HG02938 (cell line): ENCODE results near the gene GCLC.
"Not testable (repeated sequence)": the region's sequence is repeated elsewhere in the genome, so short reads cannot be mapped to it uniquely, and the experiment has no call there.

Experiments used
- ATAC-seq: cut with Tn5 transposase; IDR thresholded peaks from one replicate; pipeline ENCODE4 v1.9.1; 2021; ENCODE audit warnings: mild to moderate bottlenecking, moderate library complexity; ENCODE audit not compliant: unreplicated experiment

GCLC gene

GRCh38 chr6:53495506-53496499 is 49.1 kb downstream of the GCLC start:
- no peak for ATAC-seq

DNA sequence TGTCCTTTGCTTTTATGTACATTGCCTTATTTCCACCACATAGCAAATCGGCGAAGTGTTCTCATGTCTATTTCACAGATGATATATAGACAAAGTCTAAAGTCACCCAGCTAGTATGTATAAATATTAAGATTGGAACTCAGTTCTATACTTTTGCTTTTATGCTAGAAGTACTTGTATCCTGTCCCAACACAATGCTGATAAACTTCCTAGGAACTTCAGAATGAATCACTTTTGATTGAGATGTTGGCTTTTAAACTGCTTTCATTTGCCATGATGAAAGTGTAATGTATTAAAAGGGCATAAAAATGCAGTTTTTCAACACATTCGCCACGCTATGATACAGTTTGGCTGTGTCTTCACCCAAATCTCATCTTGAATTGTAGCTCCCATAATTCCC is 50.8 kb downstream of the GCLC start:
- ATAC-seq, result no peak

DNA sequence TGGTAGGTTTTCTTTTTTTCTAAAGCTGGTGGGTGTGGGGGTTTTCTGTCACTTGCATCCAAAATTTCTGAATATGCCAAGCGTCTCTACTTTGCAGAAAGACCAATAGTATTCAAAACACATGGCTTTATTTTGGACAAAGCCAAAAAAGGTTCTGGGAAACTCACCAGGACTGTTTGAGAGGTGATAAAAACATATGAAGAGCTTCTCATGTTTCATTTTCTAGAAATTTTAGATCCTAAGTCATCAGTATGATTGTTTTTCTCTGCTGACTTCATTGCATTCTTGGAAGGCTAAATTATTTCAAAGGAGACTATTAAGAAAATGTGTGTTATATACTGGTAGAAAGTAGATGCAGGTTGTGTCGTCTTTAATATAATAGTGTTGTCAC is 51.3 kb downstream of the GCLC start:
- ATAC-seq, result no peak

- no peak for ATAC-seq
These were observed 51.9 kb downstream of the GCLC start for GRCh38 chr6:53492860-53493634.

GRCh38 chr6:53487080-53487479 is 57.8 kb downstream of the GCLC start:
- no peak for ATAC-seq

DNA sequence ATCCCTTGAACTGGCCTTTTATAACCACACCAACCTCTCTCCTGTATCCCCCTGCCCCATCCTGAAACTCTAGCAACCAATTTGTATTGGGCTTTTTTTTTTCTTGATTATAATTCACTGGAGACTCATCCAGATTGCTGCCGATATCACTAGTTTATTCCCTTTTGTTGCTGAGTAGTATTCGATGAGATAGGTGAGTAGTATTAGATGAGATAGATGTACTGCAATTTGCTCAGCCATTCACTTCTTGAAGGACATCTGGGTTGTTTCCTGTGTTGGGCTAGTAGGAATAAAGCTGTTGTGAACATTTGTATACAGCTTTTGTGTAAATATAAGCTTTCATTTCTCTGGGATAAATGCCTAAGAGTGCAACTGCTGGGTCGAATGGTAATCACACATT is 58.2 kb downstream of the GCLC start:
- no peak for ATAC-seq

GRCh38 chr6:53484476-53485280 is 60.2 kb downstream of the GCLC start:
- no peak for ATAC-seq

DNA sequence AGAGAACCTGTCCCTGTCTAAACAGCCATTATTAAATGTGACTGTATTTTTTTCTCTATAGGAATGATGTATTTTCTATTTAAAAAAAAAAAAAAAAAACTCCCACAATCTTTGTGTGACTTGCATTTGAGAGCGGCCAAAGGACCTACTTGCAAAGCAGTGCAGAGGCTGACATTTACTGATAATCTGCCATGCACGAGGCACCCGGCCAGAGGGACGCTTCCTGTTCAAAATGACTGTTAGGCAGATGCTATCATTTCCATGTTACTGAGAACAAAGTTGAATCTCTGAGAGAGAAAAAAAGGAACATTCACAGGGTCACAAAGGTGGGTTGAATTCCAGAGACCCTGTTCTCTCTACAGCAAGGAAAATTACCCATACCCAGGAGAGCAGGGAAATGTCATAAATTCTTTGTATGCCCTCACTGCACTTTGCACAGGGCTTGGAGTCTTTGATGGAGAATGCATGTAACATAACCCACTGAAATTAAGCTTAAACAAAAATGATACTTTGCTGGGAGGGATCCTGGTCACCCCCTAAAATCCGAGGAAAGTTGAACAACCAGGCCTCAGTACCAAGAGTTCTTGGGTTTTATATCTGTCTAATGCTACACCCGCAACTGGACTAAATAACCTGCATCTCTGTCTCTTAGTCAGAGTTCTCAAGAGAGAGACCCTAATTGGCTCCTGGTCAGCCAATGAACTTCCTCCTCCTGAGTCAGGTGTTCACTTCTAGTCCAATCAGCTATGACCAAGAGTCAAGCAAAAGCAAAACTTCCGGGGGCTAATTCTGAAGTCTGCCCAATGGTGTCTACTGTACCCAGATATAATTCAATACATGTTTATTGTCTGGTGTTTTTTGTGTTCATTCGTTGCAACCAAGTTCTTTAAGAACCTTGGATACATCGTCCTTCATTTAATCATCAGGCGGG is 61.2 kb downstream of the GCLC start:
- ATAC-seq, result no peak

DNA sequence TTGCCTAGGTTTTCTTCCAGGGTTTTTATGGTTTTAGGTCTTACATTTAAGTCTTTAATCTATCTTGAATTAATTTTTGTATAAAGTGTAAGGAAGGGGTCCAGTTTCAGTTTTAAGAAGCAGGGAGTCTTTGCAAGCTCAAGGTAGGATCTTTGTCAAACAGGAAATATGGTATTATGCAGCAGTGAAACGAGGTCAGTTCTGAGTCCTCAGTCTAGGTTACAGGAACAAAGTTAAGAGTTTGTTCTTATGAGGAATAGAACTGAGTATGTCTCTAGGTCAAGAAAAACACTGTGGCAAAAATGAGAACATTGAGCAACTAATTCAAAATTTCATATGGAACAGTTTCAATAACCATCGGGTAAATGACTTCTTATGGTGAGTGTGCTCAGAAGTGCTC is 63.6 kb downstream of the GCLC start:
- ATAC-seq, result no peak

- not testable (repeated sequence) for ATAC-seq
These were observed 64.1 kb downstream of the GCLC start for GRCh38 chr6:53480774-53481173.

GRCh38 chr6:53479871-53480270 is 65.0 kb downstream of the GCLC start:
- no peak for ATAC-seq

- ATAC-seq, result no peak
These were observed 67.9 kb downstream of the GCLC start for GRCh38 chr6:53476964-53477363.

DNA sequence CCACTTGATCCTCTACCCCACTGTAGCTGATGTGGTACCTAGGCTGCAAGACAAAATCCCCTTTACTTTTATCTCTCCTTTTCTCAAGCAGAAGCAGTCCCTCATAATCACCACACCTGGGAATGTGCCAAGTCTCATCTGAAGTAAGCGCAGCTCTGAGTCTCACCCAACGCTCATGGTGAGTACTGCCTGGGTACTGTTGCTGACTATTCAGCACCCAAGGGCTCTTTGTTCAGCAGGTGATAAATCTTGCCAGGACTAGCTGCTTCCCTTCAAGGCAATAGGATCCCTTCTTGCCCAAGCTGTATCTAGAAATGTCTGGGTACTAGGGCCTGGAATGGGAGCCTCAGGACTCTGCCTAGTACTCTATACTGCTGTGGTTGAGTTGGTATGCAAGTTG is 70.9 kb downstream of the GCLC start:
- ATAC-seq, result no peak

DNA sequence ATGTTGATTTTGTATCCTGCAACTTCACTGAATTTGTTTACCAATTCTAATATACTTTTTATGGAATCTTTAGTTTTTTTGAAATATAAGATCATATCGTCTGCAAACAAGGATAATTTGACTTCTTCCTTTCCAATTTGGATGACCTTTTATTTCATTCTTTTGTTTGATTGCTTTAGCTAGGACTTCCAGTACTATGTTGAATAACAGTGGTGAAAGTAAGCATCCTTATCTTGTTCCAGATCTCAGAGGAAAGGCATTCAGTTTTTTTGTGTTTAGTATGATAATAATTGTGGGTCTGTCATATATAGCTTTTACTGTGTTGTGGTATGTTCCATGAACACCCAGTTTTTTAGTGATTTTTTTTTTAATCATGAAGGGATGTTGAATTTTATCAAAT is 75.7 kb downstream of the GCLC start:
- no peak for ATAC-seq

GRCh38 chr6:53466257-53466656 is 78.6 kb downstream of the GCLC start:
- no peak for ATAC-seq

GRCh38 chr6:53465732-53466131 is 79.2 kb downstream of the GCLC start:
- no peak for ATAC-seq

- no peak for ATAC-seq
These were observed 79.9 kb downstream of the GCLC start for GRCh38 chr6:53464927-53465460.

- no peak for ATAC-seq
These were observed 80.4 kb downstream of the GCLC start for GRCh38 chr6:53464483-53464882.

GRCh38 chr6:53461696-53462095 is 83.2 kb downstream of the GCLC start:
- peak; percentile 34 for ATAC-seq
